HepG2 (cell line): ENCODE results near the gene RER1. TPM values are rescaled to one million over a fixed set of nuclear protein-coding genes. Genes with fewer than 3 reads are reported as not detected.

Experiments used
- ATAC-seq: fragments of 200-7000 bp; cut with Tn5 transposase; 3 replicates; pipeline ENCODE4 v1.9.1; 2020; ENCODE audit warnings: mild to moderate bottlenecking, moderate library complexity
- BruUV-seq: library from RNA; stranded (reverse); fragments of 400-500 nt; replicated peaks from 2 replicates; lab custom pipeline; 2021; lab: Mats Ljungman, UMichigan
- CTCF ChIA-PET: fragments of 300-600 bp; formaldehyde crosslinking; extraction: SDS; loops from one replicate; lab custom pipeline; 2021; ENCODE audit warnings: low total read pairs, inconsistent platforms, low intra/inter-chr PET ratio; lab: Yijun Ruan, JAX
- POLR2A ChIA-PET: fragments of 350-600 bp; sonication (Branson Sonifier 250); formaldehyde crosslinking; loops from one replicate; lab custom pipeline; 2020; ENCODE audit warnings: antibody characterized with exemption, inconsistent platforms; lab: Yijun Ruan, JAX
- DNase-seq: peaks from one replicate; pipeline ENCODE4 v3.0.0-alpha.2; 2015; ENCODE audit warnings: low spot score
- FAIRE-seq: peaks from 3 replicates; lab custom pipeline; 2011; peaks lifted over from hg19 to GRCh38; lab: Jason Lieb, UNC
- H2AFZ ChIP-seq: one replicate; pipeline ENCODE4 v1.6.1; 2011; ENCODE audit warnings: low read length, inconsistent platforms
- H3K27ac ChIP-seq: fragments of 300-600 bp; 3 replicates; pipeline ENCODE4 v1.8.0; 2011; ENCODE audit warnings: mixed run types, mild to moderate bottlenecking, mixed read lengths, low read length, inconsistent platforms; ENCODE audit not compliant: insufficient read depth; ENCODE audit errors: extremely low read length
- H3K27me3 ChIP-seq, 2 experiments: fragments of 200-600 bp in 1 of 2; 2 replicates in 1 of 2; 3 replicates in 1 of 2; pipeline versions ENCODE4 v1.6.0 to v1.8.0; 2011; ENCODE audit warnings: low read length in 2 of 2, mild to moderate bottlenecking in 2 of 2, moderate library complexity in 2 of 2, inconsistent platforms in 1 of 2; ENCODE audit not compliant: insufficient read depth in 2 of 2, control insufficient read depth in 1 of 2
- H3K36me3 ChIP-seq, 2 experiments: fragments of 200-600 bp in 1 of 2; replicated peaks in 1 of 2; 2 replicates in 1 of 2; 3 replicates in 1 of 2; pipeline versions ENCODE4 v1.5.1 to v1.8.0; 2011; ENCODE audit warnings: low read length in 2 of 2, inconsistent platforms in 1 of 2; ENCODE audit not compliant: insufficient read depth in 2 of 2, control insufficient read depth in 1 of 2
- H3K4me1 ChIP-seq: 2 replicates; pipeline ENCODE4 v1.5.1; 2012; ENCODE audit warnings: low read length, inconsistent platforms; ENCODE audit not compliant: insufficient read depth
- H3K4me2 ChIP-seq: 2 replicates; pipeline ENCODE4 v1.6.0; 2011; ENCODE audit warnings: low read depth, low read length, inconsistent platforms
- H3K4me3 ChIP-seq, 3 experiments: fragments of 200-600 bp in 1 of 3; sonication (generic), shearing (Covaris generic) in 1 of 3; replicated peaks in 1 of 3; 2 replicates each; pipeline ENCODE4 v1.5.1; 2011 to 2016; ENCODE audit warnings: low read length in 3 of 3, inconsistent platforms in 2 of 3, low read depth in 2 of 3, mild to moderate bottlenecking in 2 of 3, control low read depth in 1 of 3, mixed read lengths in 1 of 3; ENCODE audit not compliant: insufficient read depth in 1 of 3
- H3K79me2 ChIP-seq: one replicate; pipeline ENCODE4 v1.6.1; 2011; ENCODE audit warnings: low read length, inconsistent platforms; ENCODE audit not compliant: insufficient read depth
- H3K9ac ChIP-seq: 2 replicates; pipeline ENCODE4 v1.6.0; 2011; ENCODE audit warnings: mild to moderate bottlenecking, low read depth, low read length, inconsistent platforms; ENCODE audit not compliant: insufficient read depth
- H3K9me3 ChIP-seq: 2 replicates; pipeline ENCODE4 v1.5.1; 2012; ENCODE audit warnings: mild to moderate bottlenecking, low read length
- H4K20me1 ChIP-seq: 2 replicates; pipeline ENCODE4 v1.6.0; 2011; ENCODE audit warnings: inconsistent platforms, mild to moderate bottlenecking, low read length, moderate library complexity; ENCODE audit not compliant: insufficient read depth
- AGO2 ChIP-seq: fragments of 200-400 bp; formaldehyde crosslinking; optimal IDR thresholded peaks from 2 replicates; pipeline ENCODE3; 2017; ENCODE audit warnings: mild to moderate bottlenecking, low read depth, low read length, moderate library complexity
- ARHGAP35 ChIP-seq: sonication (generic); formaldehyde crosslinking; IDR thresholded peaks from 2 replicates; pipeline ENCODE4 v1.9.0; 2022; ENCODE audit warnings: mild to moderate bottlenecking, inconsistent platforms, moderate library complexity, missing genetic modification reagents, borderline replicate concordance
- CHD2 ChIP-seq: IDR thresholded peaks from 2 replicates; pipeline ENCODE4 v1.6.1; 2011; ENCODE audit warnings: low read depth, low read length, improper control_type of control experiment
- HMGXB3 ChIP-seq: sonication (generic); formaldehyde crosslinking; IDR thresholded peaks from 2 replicates; pipeline ENCODE4 v1.4.0; 2020; ENCODE audit warnings: missing genetic modification reagents, borderline replicate concordance
- ISL2 ChIP-seq: sonication (generic); formaldehyde crosslinking; IDR thresholded peaks from 2 replicates; pipeline ENCODE4 v1.5.0; 2020; ENCODE audit warnings: missing genetic modification reagents
- MNT ChIP-seq: fragments of 450-650 bp; IDR thresholded peaks from 2 replicates; pipeline ENCODE4 v1.6.1; 2016
- RARG ChIP-seq: sonication (generic); formaldehyde crosslinking; IDR thresholded peaks from 2 replicates; pipeline ENCODE4 v1.4.0; 2020; ENCODE audit warnings: low read depth, mild to moderate bottlenecking, missing genetic modification reagents
- THAP11 ChIP-seq: IDR thresholded peaks from 2 replicates; pipeline ENCODE4 v1.6.1; 2016; ENCODE audit warnings: missing biosample characterization, missing genetic modification reagents
- ZBTB25 ChIP-seq: IDR thresholded peaks from 2 replicates; pipeline ENCODE4 v1.6.1; 2018; ENCODE audit warnings: missing genetic modification reagents
- ZFP90 ChIP-seq: sonication (generic); formaldehyde crosslinking; IDR thresholded peaks from 2 replicates; pipeline ENCODE4 v1.8.0; 2022; ENCODE audit warnings: missing genetic modification reagents, mild to moderate bottlenecking, inconsistent platforms, borderline replicate concordance
- ZNF678 ChIP-seq: sonication (generic); formaldehyde crosslinking; IDR thresholded peaks from 2 replicates; pipeline ENCODE4 v1.4.0; 2020; ENCODE audit warnings: mild to moderate bottlenecking, missing genetic modification reagents
- WGBS: methylation state at CpG from one replicate; pipeline ENCODE4 v1.1.6; 2017; ENCODE audit warnings: low lambda C conversion rate; 5-methylcytosine and 5-hydroxymethylcytosine counted together
- in situ Hi-C: cut with HindIII; loops from 2 replicates; pipeline ENCODE4 v1.10.0; 2017; ENCODE audit warnings: low pct_unique_long_range_greater_than_20kb; ENCODE audit not compliant: extremely low pct_ligation_motif_present
- intact Hi-C: fragments of 100-400 bp; cut with micrococcal nuclease; formaldehyde crosslinking; loops from one replicate; pipeline ENCODE4 v1.10.0; 2022; ENCODE audit not compliant: unreplicated experiment
- polyA plus RNA-seq, 8 experiments: library from polyadenylated mRNA; depleted of rRNA in 3 of 8; stranded (reverse) in 7 of 8; unstranded in 1 of 8; fragments of >200 nt; fragmentation: Illumina TruSeq in 4 of 8; extraction: Trizol in 4 of 8; gene quantifications; 2 replicates each; pipeline versions ENCODE4 v1.2.1 to v1.2.3, GENCODE V29; 2011 to 2016; ENCODE audit warnings: low read depth in 4 of 8, missing spikeins in 1 of 8, mixed read lengths in 1 of 8; ENCODE audit not compliant: insufficient read depth in 1 of 8
- total RNA-seq, 5 experiments: library from RNA; depleted of rRNA; stranded (reverse); fragments of >200 nt; fragmentation: Illumina TruSeq; extraction: Trizol; gene quantifications; 2 replicates each; pipeline ENCODE4 v1.2.3, GENCODE V29; 2016; ENCODE audit warnings: low read depth in 1 of 5

The RER1 gene
- total and polyA plus RNA-seq, 2 of the 13 experiments (the other 11 are each of a cell fraction or from before 2014, with no cell fraction given), result 128 to 164 TPM

- TF ChIP-seq ZBTB25 (CRISPR knock-in tag) (no peak), ISL2 (CRISPR knock-in tag) (no peak), ARHGAP35 (no peak), ZFP90 (0 out of 2 replicates have a peak, but pooled peaks have one; percentile 38), ZNF678 (CRISPR knock-in tag) (no peak)
Measured at GRCh38 chr1:2384130-2384860, 7.3 kb upstream of the RER1 start (continued).

GRCh38 chr1:2384941-2385481 lies 6.6 kb upstream of the RER1 start:
- Histone ChIP-seq H3K36me3 (0 out of 5 replicates have a peak, but pooled peaks cover 0 to 3% of the 10 kb centered on the region in 2 experiments), H3K79me2 (peaks cover under 1% of the 10 kb centered on the region), H3K9ac (no peak overlapping the region), H3K9me3 (no peaks in the 10 kb centered on the region), H3K4me1 (peaks cover 34% of the 10 kb centered on the region), H3K27me3 (no peaks in the 10 kb centered on the region), H3K4me3 (no peak overlapping the region), H3K27ac (peak overlapping the region; percentile 20), H3K4me2 (no peak overlapping the region), H4K20me1 (no peaks in the 10 kb centered on the region), H2AFZ (no peak overlapping the region)
- ChIA-PET POLR2A (interaction anchor here (0.9 kb wide), 1 partner anchor 190 kb away, joined by 4 read pairs; the partner anchor contains the start of gene FAAP20), CTCF (no interaction called here)
- peak; percentile 45 for TF ChIP-seq AGO2
- no peak for TF ChIP-seq RARG (CRISPR knock-in tag)
- no peak for TF ChIP-seq MNT
- no peak for TF ChIP-seq CHD2
- TF ChIP-seq THAP11 (CRISPR knock-in tag), result no peak
- no peak for TF ChIP-seq HMGXB3 (CRISPR knock-in tag)
- intact Hi-C loops (loop anchor here (5.0 kb wide), 1 partner anchor 73 kb away; no protein-coding TSS in a partner anchor), in situ Hi-C loops (loop anchor here (5.0 kb wide), 1 partner anchor 193 kb away; the partner anchor contains the start of gene FAAP20)
- ATAC-seq (no peak), DNase-seq (no peak), FAIRE-seq (no peak)
- WGBS, result 92% methylated on average over 24 of the region's 41 CpGs
- no TSS peak for BruUV-seq
